Measurements from ENCODE around the gene HEATR1.

- TF ChIP-seq CTCF (conservative IDR thresholded peaks at IDR 0.05; ENCODE audit: low read depth, low read length) (no peak), EZH2 (IDR thresholded peaks at IDR 0.05; ENCODE audit: low read length, unreplicated experiment) (no peak), EZH2phosphoT487 (IDR thresholded peaks at IDR 0.05; ENCODE audit: borderline replicate concordance, low read length) (no peak)
These were observed 101.2 kb downstream of the HEATR1 start for GRCh38 chr1:236502972-236503639.

Data from PC-3 (cell line).